ENCODE measurements around the gene EBP. TPM values are rescaled to one million over a fixed set of nuclear protein-coding genes. Genes with fewer than 3 reads are reported as not detected.

EBP gene
- total RNA-seq, 2 experiments from 2014 or later, result 159 to 164 TPM

GRCh38 chrX:48474127-48474526 is 47.5 kb upstream of the EBP start:
- Mint-ChIP-seq H3K4me3 (no peak overlapping the region), H3K36me3 (ENCODE audit: low read depth) (peaks cover 22% of the 10 kb centered on the region), H3K27me3 (no peaks in the 10 kb centered on the region), H3K4me1 (ENCODE audit: low read depth) (peaks cover 31% of the 10 kb centered on the region), H3K9me3 (no peaks in the 10 kb centered on the region), H3K27ac (no peak overlapping the region)
- ChIA-PET POLR2A (interaction anchor here (1.0 kb wide), 1 partner anchor 65 kb away, joined by 3 read pairs; the partner anchor contains the start of gene TBC1D25), CTCF (interaction anchor here (0.7 kb wide), 1 partner anchor 19 kb away, joined by 3 read pairs; no protein-coding TSS in a partner anchor)
- TF ChIP-seq, protein P1, sequence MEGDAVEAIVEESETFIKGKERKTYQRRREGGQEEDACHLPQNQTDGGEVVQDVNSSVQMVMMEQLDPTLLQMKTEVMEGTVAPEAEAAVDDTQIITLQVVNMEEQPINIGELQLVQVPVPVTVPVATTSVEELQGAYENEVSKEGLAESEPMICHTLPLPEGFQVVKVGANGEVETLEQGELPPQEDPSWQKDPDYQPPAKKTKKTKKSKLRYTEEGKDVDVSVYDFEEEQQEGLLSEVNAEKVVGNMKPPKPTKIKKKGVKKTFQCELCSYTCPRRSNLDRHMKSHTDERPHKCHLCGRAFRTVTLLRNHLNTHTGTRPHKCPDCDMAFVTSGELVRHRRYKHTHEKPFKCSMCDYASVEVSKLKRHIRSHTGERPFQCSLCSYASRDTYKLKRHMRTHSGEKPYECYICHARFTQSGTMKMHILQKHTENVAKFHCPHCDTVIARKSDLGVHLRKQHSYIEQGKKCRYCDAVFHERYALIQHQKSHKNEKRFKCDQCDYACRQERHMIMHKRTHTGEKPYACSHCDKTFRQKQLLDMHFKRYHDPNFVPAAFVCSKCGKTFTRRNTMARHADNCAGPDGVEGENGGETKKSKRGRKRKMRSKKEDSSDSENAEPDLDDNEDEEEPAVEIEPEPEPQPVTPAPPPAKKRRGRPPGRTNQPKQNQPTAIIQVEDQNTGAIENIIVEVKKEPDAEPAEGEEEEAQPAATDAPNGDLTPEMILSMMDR (IDR thresholded peaks at IDR 0.05), result no peak
- intact Hi-C loops (cut with micrococcal nuclease), result no loop called here
- peak; percentile 51 for DNase-seq
- no peak for ATAC-seq

GRCh38 chrX:48474581-48474980 is 47.0 kb upstream of the EBP start:
- no peaks in the 10 kb centered on the region for H3K27me3 Mint-ChIP-seq
- H3K27ac Mint-ChIP-seq, result peak overlapping the region; percentile 97
- intact Hi-C loops (cut with micrococcal nuclease), result no loop called here
- DNase-seq, result no peak
- H3K36me3 Mint-ChIP-seq (ENCODE audit: low read depth), result peaks cover 24% of the 10 kb centered on the region
- H3K9me3 Mint-ChIP-seq, result no peaks in the 10 kb centered on the region
- H3K4me3 Mint-ChIP-seq, result peak overlapping the region; percentile 79
- H3K4me1 Mint-ChIP-seq (ENCODE audit: low read depth), result peaks cover 29% of the 10 kb centered on the region
- TF ChIP-seq, protein P1 (IDR thresholded peaks at IDR 0.05), result no peak
- no peak for ATAC-seq
- ChIA-PET CTCF (interaction anchor here (0.7 kb wide), 1 partner anchor 18 kb away, joined by 3 read pairs; no protein-coding TSS in a partner anchor), POLR2A (interaction anchor here (1.0 kb wide), 1 partner anchor 65 kb away, joined by 3 read pairs; the partner anchor contains the start of gene TBC1D25)

- H3K4me3 Mint-ChIP-seq, result peak overlapping the region; percentile 79
- peak overlapping the region; percentile 97 for H3K27ac Mint-ChIP-seq
- H3K36me3 Mint-ChIP-seq (ENCODE audit: low read depth), result peaks cover 28% of the 10 kb centered on the region
- TF ChIP-seq, protein P1 (IDR thresholded peaks at IDR 0.05), result no peak
- DNase-seq, result peak; percentile 29
- ChIA-PET POLR2A (interaction anchor here (0.8 to 1.4 kb wide), 2 partner anchors 99 to 340 kb away, joined by 3 to 4 read pairs; partner anchors contain the start of gene RBM3), CTCF (no interaction called here)
- H3K9me3 Mint-ChIP-seq, result no peaks in the 10 kb centered on the region
- intact Hi-C loops (cut with micrococcal nuclease), result no loop called here
- no peak for ATAC-seq
- no peaks in the 10 kb centered on the region for H3K27me3 Mint-ChIP-seq
- H3K4me1 Mint-ChIP-seq (ENCODE audit: low read depth), result peaks cover 27% of the 10 kb centered on the region
Observed at GRCh38 chrX:48475296-48475695, 46.3 kb upstream of the EBP start.

DNA sequence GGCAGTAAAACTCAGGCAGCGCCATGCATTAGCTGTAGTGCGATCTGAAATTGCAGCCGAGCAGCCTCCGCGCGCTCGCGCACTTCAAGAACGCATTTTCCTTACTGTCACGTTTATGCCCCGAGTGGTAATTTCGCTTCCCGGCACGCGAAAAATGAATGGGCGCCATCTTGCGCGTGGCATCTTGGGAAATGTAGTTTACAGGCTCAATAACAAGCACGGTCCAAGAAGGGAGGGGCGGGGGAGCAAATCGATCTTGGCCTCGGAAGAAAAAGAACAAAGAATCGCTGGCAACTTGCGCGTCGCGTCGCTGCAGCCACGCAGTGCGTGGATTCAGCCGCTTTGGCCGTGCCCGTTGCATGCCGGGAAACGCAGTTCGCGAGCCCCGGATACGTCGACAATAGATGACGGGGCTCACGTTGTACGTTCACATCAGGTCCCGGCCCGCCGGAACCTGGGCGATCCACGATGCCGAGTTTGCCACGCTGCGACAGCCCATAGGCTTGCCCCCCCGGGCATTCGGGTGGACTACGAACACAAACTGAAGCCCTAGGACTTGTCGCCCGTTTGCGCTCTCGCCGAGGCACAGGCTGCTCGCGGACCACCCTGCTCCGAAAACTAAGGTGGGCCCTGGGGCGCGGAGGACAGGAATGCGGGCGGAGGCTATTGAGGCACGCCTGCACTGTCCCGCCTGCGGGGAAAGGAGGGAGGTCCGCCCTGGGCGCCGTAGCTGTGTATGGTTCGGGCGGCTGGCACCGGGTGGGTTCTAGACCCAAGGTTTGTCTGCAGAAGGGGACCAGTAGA is 45.6 kb upstream of the EBP start, which contains the start of gene FTSJ1:
TSS of gene FTSJ1 (plus strand) at position 426 of the 804 bp plus-strand sequence. CDS start 1,849 bp downstream, outside the sequence.
- POLR2A ChIA-PET, result interaction anchor here (0.8 to 1.4 kb wide), 4 partner anchors 10 to 339 kb away, joined by 3 to 4 read pairs (median 4); partner anchors contain the start of gene RBM3
- Mint-ChIP-seq H3K36me3 (ENCODE audit: low read depth) (peaks cover 32% of the 10 kb centered on the region), H3K4me3 (peak within 1 kb of the TSS; percentile 79), H3K9me3 (no peaks in the 10 kb centered on the region), H3K27ac (peak within 1 kb of the TSS; percentile 97), H3K4me1 (ENCODE audit: low read depth) (peaks cover 33% of the 10 kb centered on the region), H3K27me3 (no peaks in the 10 kb centered on the region)
- DNase-seq (peak; percentile 91), ATAC-seq (peak; percentile 95)
- CTCF ChIA-PET, result no interaction called here
- intact Hi-C loops (cut with micrococcal nuclease), result no loop called here
- TF ChIP-seq, protein P1 (IDR thresholded peaks at IDR 0.05), result no peak

GRCh38 chrX:48476919-48477318 is 44.7 kb upstream of the EBP start:
- Mint-ChIP-seq H3K4me3 (peak overlapping the region; percentile 79), H3K27ac (peak overlapping the region; percentile 97), H3K4me1 (ENCODE audit: low read depth) (peaks cover 33% of the 10 kb centered on the region), H3K27me3 (no peaks in the 10 kb centered on the region), H3K9me3 (no peaks in the 10 kb centered on the region), H3K36me3 (ENCODE audit: low read depth) (peaks cover 33% of the 10 kb centered on the region)
- TF ChIP-seq, protein P1 (IDR thresholded peaks at IDR 0.05), result no peak
- ChIA-PET CTCF (no interaction called here), POLR2A (interaction anchor here (0.8 to 1.1 kb wide), 2 partner anchors 11 to 107 kb away, joined by 3 to 4 read pairs; no protein-coding TSS in a partner anchor)
- DNase-seq (no peak), ATAC-seq (no peak)
- intact Hi-C loops (cut with micrococcal nuclease), result no loop called here

All from activated CD8-positive, alpha-beta T cell treated with anti-CD3 and anti-CD28 coated beads for 36 hours (primary cell).